Mammary epithelial cell (primary cell): Measurements from ENCODE around the gene IGLL5.

ENCODE experiments used
- CTCF ChIP-seq, 2 donors: IDR thresholded peaks in 1 of 2; conservative IDR thresholded peaks in 1 of 2; 2 replicates each; pipeline ENCODE4 v1.5.1; 2011 to 2012; ENCODE audit warnings: inconsistent platforms in 2 of 2, low read length in 2 of 2, mild to moderate bottlenecking in 2 of 2, control low read depth in 1 of 2, low read depth in 1 of 2; ENCODE audit not compliant: insufficient read depth in 1 of 2; ENCODE audit errors: extremely low read depth in 1 of 2
- EZH2 ChIP-seq: IDR thresholded peaks from 2 replicates; pipeline ENCODE4 v1.6.1; 2012; ENCODE audit warnings: low read length, inconsistent platforms, borderline replicate concordance

GRCh38 chr22:22866381-22867111 lies 21.1 kb upstream of the IGLL5 start:
- no peak for TF ChIP-seq CTCF (conservative IDR thresholded peaks at IDR 0.05 in 1 of 2, IDR thresholded peaks at IDR 0.05 in 1 of 2; ENCODE audit: extremely low read depth in 1 of 2, insufficient read depth in 1 of 2, low read depth in 1 of 2, low read length in 2 of 2)
- TF ChIP-seq EZH2, result no peak
